ENCODE results near the gene ZNRF1.

ZNRF1 gene

DNA sequence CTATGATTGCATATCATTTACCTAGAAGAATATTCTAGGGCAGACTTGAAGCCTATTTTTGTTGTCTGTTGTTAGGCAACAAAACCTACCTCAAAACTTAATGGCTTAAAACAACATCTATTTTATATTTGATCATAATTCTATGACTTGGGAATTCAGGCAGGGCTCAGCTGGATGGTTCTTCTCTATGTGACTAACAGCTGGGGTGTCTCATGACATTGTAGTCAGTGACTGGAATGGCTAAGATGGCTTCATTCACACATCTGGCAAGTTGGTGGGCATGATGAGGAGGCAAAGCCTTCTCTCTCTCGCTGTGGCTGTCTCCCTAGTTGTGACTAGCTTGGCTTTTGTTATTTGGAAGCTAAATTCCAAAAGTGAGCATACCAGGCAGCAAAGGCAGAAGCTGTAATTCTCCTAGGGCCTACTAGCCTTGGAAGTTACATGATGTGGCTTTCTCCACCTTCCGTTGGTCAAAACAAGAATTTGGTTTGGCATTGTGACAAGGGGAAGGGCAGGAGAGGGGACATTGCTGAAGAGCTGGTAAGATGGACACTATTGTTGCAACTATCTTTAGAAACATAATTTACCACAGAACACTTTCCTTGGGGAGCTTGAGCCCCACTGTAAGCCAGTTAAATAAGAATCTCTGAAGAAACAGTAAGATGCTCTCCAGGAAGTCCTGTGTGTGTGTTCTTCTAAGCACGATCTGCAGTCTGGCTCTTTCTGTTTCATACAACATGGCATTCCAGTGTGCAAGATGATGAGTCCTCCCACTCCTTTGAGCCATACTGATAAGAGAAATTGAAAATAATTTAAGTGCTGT, 39.4 kb downstream of the ZNRF1 start:
- H3K9ac ChIP-seq (ENCODE audit: low read length), result no peak overlapping the region
- DNase-seq, result no peak
- no peak overlapping the region for H3K27ac ChIP-seq (ENCODE audit: low read length, poor library complexity, severe bottlenecking)
- no peak overlapping the region for H3K14ac ChIP-seq (ENCODE audit: low read length in 2 of 2)
- H3K4me2 ChIP-seq (ENCODE audit: low read length, poor library complexity, severe bottlenecking), result no peak overlapping the region
- H2AFZ ChIP-seq (ENCODE audit: low read depth, low read length), result no peak overlapping the region
- no peak overlapping the region for H2AK5ac ChIP-seq (ENCODE audit: low read length, severe bottlenecking)
- H3K36me3 ChIP-seq (ENCODE audit: control insufficient read depth in 1 of 2, insufficient read depth in 2 of 2, low read depth in 1 of 2, low read length in 2 of 2), result peaks cover 0 to 10% of the 10 kb centered on the region in 2 experiments
- no peak overlapping the region for H3K4ac ChIP-seq (ENCODE audit: low read depth in 1 of 2, low read length in 2 of 2)
- no peak overlapping the region for H2BK120ac ChIP-seq (ENCODE audit: low read depth, low read length)
- H2BK5ac ChIP-seq (ENCODE audit: low read depth, low read length, poor library complexity, severe bottlenecking), result no peak overlapping the region
- no peak overlapping the region for H2BK15ac ChIP-seq (ENCODE audit: low read depth, poor library complexity, severe bottlenecking)
- H4K8ac ChIP-seq (ENCODE audit: low read length), result no peak overlapping the region
- no peak overlapping the region for H4K91ac ChIP-seq (ENCODE audit: low read length)
- WGBS, result 97% methylated on average over 3 of the region's 3 CpGs
- no peak overlapping the region for H3K23ac ChIP-seq (ENCODE audit: low read length in 2 of 2)
- H3K4me1 ChIP-seq (ENCODE audit: control insufficient read depth, insufficient read depth, low read depth, low read length), result peaks cover 2% of the 10 kb centered on the region
- peaks cover 23% of the 10 kb centered on the region for H3K9me3 ChIP-seq (ENCODE audit: control insufficient read depth, low read length)
- no peak overlapping the region for H3K18ac ChIP-seq (ENCODE audit: low read depth in 1 of 2, low read length in 2 of 2)
- H3K27me3 ChIP-seq (ENCODE audit: control insufficient read depth in 1 of 2, insufficient read depth in 1 of 2, low read length in 2 of 2), result no peaks in the 10 kb centered on the region
- no peak overlapping the region for H3K4me3 ChIP-seq (ENCODE audit: insufficient read depth in 1 of 2, low read depth in 1 of 2, low read length in 2 of 2)
- no peak overlapping the region for H2BK12ac ChIP-seq (ENCODE audit: low read length in 2 of 2)
- H3K79me1 ChIP-seq (replicated peaks; ENCODE audit: low read length, poor library complexity, severe bottlenecking), result peaks cover 31% of the 10 kb centered on the region

DNA sequence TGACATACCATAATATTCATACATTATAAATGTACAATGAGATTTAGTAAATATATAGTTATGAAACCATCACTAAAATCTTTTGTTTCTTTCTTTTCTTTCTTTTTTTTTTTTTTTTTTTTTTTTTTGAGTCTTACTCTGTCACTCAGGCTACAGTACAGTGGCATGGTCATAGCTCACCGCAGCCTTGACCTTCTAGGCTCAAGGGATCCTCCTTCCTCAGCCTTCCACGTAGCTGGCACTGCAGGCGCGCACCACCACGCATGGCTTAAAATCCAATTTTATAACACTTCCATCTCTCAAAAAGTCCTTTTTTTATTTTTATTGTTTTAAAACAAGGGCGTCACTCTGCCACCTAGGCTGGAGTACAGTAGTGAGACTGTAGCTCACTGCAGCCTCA, 41.1 kb downstream of the ZNRF1 start:
- no peak overlapping the region for H3K4ac ChIP-seq (ENCODE audit: low read depth in 1 of 2, low read length in 2 of 2)
- H3K18ac ChIP-seq (ENCODE audit: low read depth in 1 of 2, low read length in 2 of 2), result no peak overlapping the region
- H2AFZ ChIP-seq (ENCODE audit: low read depth, low read length), result no peak overlapping the region
- H3K9ac ChIP-seq (ENCODE audit: low read length), result no peak overlapping the region
- H3K27ac ChIP-seq (ENCODE audit: low read length, poor library complexity, severe bottlenecking), result no peak overlapping the region
- no peak overlapping the region for H3K4me3 ChIP-seq (ENCODE audit: insufficient read depth in 1 of 2, low read depth in 1 of 2, low read length in 2 of 2)
- H2BK120ac ChIP-seq (ENCODE audit: low read depth, low read length), result no peak overlapping the region
- H2BK15ac ChIP-seq (ENCODE audit: low read depth, poor library complexity, severe bottlenecking), result no peak overlapping the region
- no peak for DNase-seq
- no peak overlapping the region for H2BK12ac ChIP-seq (ENCODE audit: low read length in 2 of 2)
- H3K4me1 ChIP-seq (ENCODE audit: control insufficient read depth, insufficient read depth, low read depth, low read length), result peaks cover 4% of the 10 kb centered on the region
- peaks cover 32% of the 10 kb centered on the region for H3K79me1 ChIP-seq (replicated peaks; ENCODE audit: low read length, poor library complexity, severe bottlenecking)
- H2BK5ac ChIP-seq (ENCODE audit: low read depth, low read length, poor library complexity, severe bottlenecking), result no peak overlapping the region
- H3K4me2 ChIP-seq (ENCODE audit: low read length, poor library complexity, severe bottlenecking), result no peak overlapping the region
- peaks cover 0 to 10% of the 10 kb centered on the region in 2 experiments for H3K36me3 ChIP-seq (ENCODE audit: control insufficient read depth in 1 of 2, insufficient read depth in 2 of 2, low read depth in 1 of 2, low read length in 2 of 2)
- H3K23ac ChIP-seq (ENCODE audit: low read length in 2 of 2), result no peak overlapping the region
- H3K27me3 ChIP-seq (ENCODE audit: control insufficient read depth in 1 of 2, insufficient read depth in 1 of 2, low read length in 2 of 2), result no peaks in the 10 kb centered on the region
- H4K91ac ChIP-seq (ENCODE audit: low read length), result no peak overlapping the region
- H3K14ac ChIP-seq (ENCODE audit: low read length in 2 of 2), result no peak overlapping the region
- WGBS, result 67% methylated on average over 3 of the region's 6 CpGs
- no peak overlapping the region for H2AK5ac ChIP-seq (ENCODE audit: low read length, severe bottlenecking)
- no peak overlapping the region for H4K8ac ChIP-seq (ENCODE audit: low read length)
- peaks cover 23% of the 10 kb centered on the region for H3K9me3 ChIP-seq (ENCODE audit: control insufficient read depth, low read length)

GRCh38 chr16:75042426-75043174, 43.8 kb downstream of the ZNRF1 start:
- Histone ChIP-seq H3K27ac (ENCODE audit: low read length, poor library complexity, severe bottlenecking) (no peak overlapping the region), H4K8ac (ENCODE audit: low read length) (no peak overlapping the region), H3K9ac (ENCODE audit: low read length) (no peak overlapping the region), H2BK15ac (ENCODE audit: low read depth, poor library complexity, severe bottlenecking) (no peak overlapping the region), H3K27me3 (ENCODE audit: control insufficient read depth in 1 of 2, insufficient read depth in 1 of 2, low read length in 2 of 2) (no peaks in the 10 kb centered on the region), H2AFZ (ENCODE audit: low read depth, low read length) (no peak overlapping the region), H3K4me3 (ENCODE audit: insufficient read depth in 1 of 2, low read depth in 1 of 2, low read length in 2 of 2) (no peak overlapping the region), H4K91ac (ENCODE audit: low read length) (no peak overlapping the region), H3K79me1 (replicated peaks; ENCODE audit: low read length, poor library complexity, severe bottlenecking) (peaks cover 21% of the 10 kb centered on the region), H2BK12ac (ENCODE audit: low read length in 2 of 2) (no peak overlapping the region), H3K4ac (ENCODE audit: low read depth in 1 of 2, low read length in 2 of 2) (no peak overlapping the region), H3K36me3 (ENCODE audit: control insufficient read depth in 1 of 2, insufficient read depth in 2 of 2, low read depth in 1 of 2, low read length in 2 of 2) (peaks cover 0 to 4% of the 10 kb centered on the region in 2 experiments), H3K4me1 (ENCODE audit: control insufficient read depth, insufficient read depth, low read depth, low read length) (peaks cover 4% of the 10 kb centered on the region), H3K23ac (ENCODE audit: low read length in 2 of 2) (no peak overlapping the region), H3K14ac (ENCODE audit: low read length in 2 of 2) (no peak overlapping the region), H3K9me3 (ENCODE audit: control insufficient read depth, low read length) (peaks cover 11% of the 10 kb centered on the region), H3K4me2 (ENCODE audit: low read length, poor library complexity, severe bottlenecking) (no peak overlapping the region), H2BK120ac (ENCODE audit: low read depth, low read length) (no peak overlapping the region), H3K18ac (ENCODE audit: low read depth in 1 of 2, low read length in 2 of 2) (no peak overlapping the region), H2BK5ac (ENCODE audit: low read depth, low read length, poor library complexity, severe bottlenecking) (no peak overlapping the region), H2AK5ac (ENCODE audit: low read length, severe bottlenecking) (no peak overlapping the region)
- 96% methylated on average over 8 of the region's 8 CpGs for WGBS
- no peak for DNase-seq

DNA sequence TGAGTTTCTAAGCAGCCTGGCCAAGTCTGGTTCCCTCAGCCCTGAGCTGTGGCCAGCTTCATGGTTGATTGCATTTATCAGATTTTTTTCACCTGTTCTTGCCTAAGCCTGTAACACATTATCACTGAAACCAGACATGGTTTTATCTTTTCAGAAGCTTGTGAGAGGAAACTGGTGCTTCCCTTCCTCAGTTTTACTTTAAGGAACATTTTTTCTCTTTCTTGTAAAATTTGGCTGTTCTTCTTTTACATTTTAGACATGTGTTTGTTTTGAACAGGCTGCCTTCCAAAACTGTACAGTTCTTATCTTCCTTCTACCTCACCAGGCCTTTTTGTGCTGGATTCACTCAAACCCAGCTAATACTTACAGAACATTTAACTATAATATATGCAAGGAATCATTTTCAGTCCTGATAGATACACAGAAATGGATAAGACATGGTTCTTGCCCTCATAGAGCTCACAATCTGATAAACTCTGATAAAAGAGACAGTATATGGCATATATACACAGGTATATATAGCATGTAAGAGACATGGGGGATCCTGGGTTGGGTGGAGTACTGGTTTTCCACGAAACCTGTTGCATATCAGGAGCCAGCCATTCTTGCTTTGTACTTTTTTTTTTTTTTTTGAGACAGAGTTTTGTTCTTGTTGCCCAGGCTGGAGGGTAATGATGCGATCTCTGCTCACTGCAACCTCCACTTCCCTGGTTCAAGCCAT, 44.5 kb downstream of the ZNRF1 start:
- H2BK5ac ChIP-seq (ENCODE audit: low read depth, low read length, poor library complexity, severe bottlenecking), result no peak overlapping the region

More for the DNA sequence above, 44.5 kb downstream of the ZNRF1 start:
- no peak overlapping the region for H3K14ac ChIP-seq (ENCODE audit: low read length in 2 of 2)
- H2AK5ac ChIP-seq (ENCODE audit: low read length, severe bottlenecking), result no peak overlapping the region
- H3K23ac ChIP-seq (ENCODE audit: low read length in 2 of 2), result no peak overlapping the region
- no peak overlapping the region for H3K27ac ChIP-seq (ENCODE audit: low read length, poor library complexity, severe bottlenecking)
- no peak overlapping the region for H3K4ac ChIP-seq (ENCODE audit: low read depth in 1 of 2, low read length in 2 of 2)
- H4K91ac ChIP-seq (ENCODE audit: low read length), result no peak overlapping the region
- peaks cover 0 to 1% of the 10 kb centered on the region in 2 experiments for H3K36me3 ChIP-seq (ENCODE audit: control insufficient read depth in 1 of 2, insufficient read depth in 2 of 2, low read depth in 1 of 2, low read length in 2 of 2)
- H2BK120ac ChIP-seq (ENCODE audit: low read depth, low read length), result no peak overlapping the region
- no peak overlapping the region for H2BK15ac ChIP-seq (ENCODE audit: low read depth, poor library complexity, severe bottlenecking)
- no peak overlapping the region for H3K9ac ChIP-seq (ENCODE audit: low read length)
- no peak overlapping the region for H3K4me2 ChIP-seq (ENCODE audit: low read length, poor library complexity, severe bottlenecking)
- no peak overlapping the region for H3K18ac ChIP-seq (ENCODE audit: low read depth in 1 of 2, low read length in 2 of 2)
- peaks cover 21% of the 10 kb centered on the region for H3K79me1 ChIP-seq (replicated peaks; ENCODE audit: low read length, poor library complexity, severe bottlenecking)
- 100% methylated on average over 1 of the region's 2 CpGs for WGBS
- no peak overlapping the region for H4K8ac ChIP-seq (ENCODE audit: low read length)
- peaks cover 4% of the 10 kb centered on the region for H3K9me3 ChIP-seq (ENCODE audit: control insufficient read depth, low read length)
- no peak overlapping the region for H2BK12ac ChIP-seq (ENCODE audit: low read length in 2 of 2)
- DNase-seq, result no peak
- H3K4me3 ChIP-seq (ENCODE audit: insufficient read depth in 1 of 2, low read depth in 1 of 2, low read length in 2 of 2), result no peak overlapping the region
- no peaks in the 10 kb centered on the region for H3K27me3 ChIP-seq (ENCODE audit: control insufficient read depth in 1 of 2, insufficient read depth in 1 of 2, low read length in 2 of 2)
- no peak overlapping the region for H2AFZ ChIP-seq (ENCODE audit: low read depth, low read length)
- peaks cover 4% of the 10 kb centered on the region for H3K4me1 ChIP-seq (ENCODE audit: control insufficient read depth, insufficient read depth, low read depth, low read length)
